HEK293 (cell line): ENCODE data around the gene SOX6.

Experiments
- GLI4 ChIP-seq: fragments of 450-650 bp; formaldehyde crosslinking; IDR thresholded peaks from 2 replicates; pipeline ENCODE4 v1.5.1; 2016; ENCODE audit warnings: missing biosample characterization, missing genetic modification characterization
- YY1 ChIP-seq: fragments of 450-650 bp; formaldehyde crosslinking; IDR thresholded peaks from 2 replicates; pipeline ENCODE4 v1.5.1; 2018; ENCODE audit warnings: missing biosample characterization, missing genetic modification characterization
- ZBTB17 ChIP-seq: fragments of 450-650 bp; formaldehyde crosslinking; IDR thresholded peaks from 2 replicates; pipeline ENCODE4 v1.5.1; 2016; ENCODE audit warnings: missing biosample characterization, missing genetic modification characterization
- ZNF121 ChIP-seq: fragments of 450-650 bp; formaldehyde crosslinking; IDR thresholded peaks from 2 replicates; pipeline ENCODE4 v1.5.1; 2016; ENCODE audit warnings: missing biosample characterization, missing genetic modification characterization
- ZNF335 ChIP-seq: fragments of 450-650 bp; formaldehyde crosslinking; conservative IDR thresholded peaks from 2 replicates; pipeline ENCODE4 v1.5.1; 2016; ENCODE audit warnings: missing biosample characterization, missing genetic modification characterization
- ZNF404 ChIP-seq: fragments of 450-650 bp; formaldehyde crosslinking; IDR thresholded peaks from 2 replicates; pipeline ENCODE4 v1.5.1; 2017; ENCODE audit warnings: missing biosample characterization, missing genetic modification characterization
- ZNF416 ChIP-seq: fragments of 450-650 bp; formaldehyde crosslinking; IDR thresholded peaks from 2 replicates; pipeline ENCODE4 v1.5.1; 2016; ENCODE audit warnings: missing biosample characterization, missing genetic modification characterization
- ZNF48 ChIP-seq: fragments of 450-650 bp; formaldehyde crosslinking; IDR thresholded peaks from 2 replicates; pipeline ENCODE4 v1.5.1; 2016; ENCODE audit warnings: missing biosample characterization, missing genetic modification characterization
- ZNF670 ChIP-seq: fragments of 450-650 bp; formaldehyde crosslinking; IDR thresholded peaks from 2 replicates; pipeline ENCODE4 v1.5.1; 2016; ENCODE audit warnings: missing biosample characterization, missing genetic modification characterization, low read depth
- ZNF707 ChIP-seq: fragments of 450-650 bp; formaldehyde crosslinking; IDR thresholded peaks from 2 replicates; pipeline ENCODE4 v1.5.1; 2016; ENCODE audit warnings: missing biosample characterization, missing genetic modification characterization
- TF ChIP-seq, protein P1 (sequence below): fragments of 450-650 bp; formaldehyde crosslinking; IDR thresholded peaks from 2 replicates; pipeline ENCODE4 v1.5.1; 2016; ENCODE audit warnings: missing biosample characterization, missing genetic modification characterization
- TF ChIP-seq, protein P2 (sequence below): sonication (generic); formaldehyde crosslinking; IDR thresholded peaks from 2 replicates; pipeline ENCODE4 v1.8.1; 2022; ENCODE audit warnings: mild to moderate bottlenecking, moderate library complexity, missing genetic modification reagents

DNA sequence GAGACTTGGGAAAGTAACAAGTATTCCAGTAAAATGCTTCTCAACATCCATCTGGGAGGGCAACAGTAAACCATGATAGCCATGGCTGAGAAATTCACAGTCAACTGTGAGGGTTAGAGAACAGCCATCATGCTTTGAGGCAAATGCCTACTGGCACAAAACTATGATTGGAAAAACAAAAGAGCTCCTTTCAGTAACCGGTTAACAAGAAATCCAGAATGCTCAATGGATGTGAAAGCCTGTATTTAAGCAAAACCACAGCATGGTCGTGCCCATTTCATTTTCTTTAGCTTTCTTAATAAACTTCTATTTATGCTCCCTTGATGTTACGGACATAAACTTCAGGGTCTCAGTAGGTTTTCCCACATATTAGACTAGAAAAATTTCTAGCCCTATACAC, 139.5 kb downstream of the SOX6 start:
- TF ChIP-seq GLI4 (tag by site-specific recombination) (no peak), YY1 (tag by site-specific recombination) (no peak), ZNF335 (tag by site-specific recombination) (no peak), ZNF707 (no peak), ZNF48 (no peak), ZNF404 (tag by site-specific recombination) (no peak), ZNF121 (tag by site-specific recombination) (no peak), ZNF416 (tag by site-specific recombination) (no peak), ZNF670 (tag by site-specific recombination) (no peak), ZBTB17 (tag by site-specific recombination) (no peak)
- TF ChIP-seq, protein P1, sequence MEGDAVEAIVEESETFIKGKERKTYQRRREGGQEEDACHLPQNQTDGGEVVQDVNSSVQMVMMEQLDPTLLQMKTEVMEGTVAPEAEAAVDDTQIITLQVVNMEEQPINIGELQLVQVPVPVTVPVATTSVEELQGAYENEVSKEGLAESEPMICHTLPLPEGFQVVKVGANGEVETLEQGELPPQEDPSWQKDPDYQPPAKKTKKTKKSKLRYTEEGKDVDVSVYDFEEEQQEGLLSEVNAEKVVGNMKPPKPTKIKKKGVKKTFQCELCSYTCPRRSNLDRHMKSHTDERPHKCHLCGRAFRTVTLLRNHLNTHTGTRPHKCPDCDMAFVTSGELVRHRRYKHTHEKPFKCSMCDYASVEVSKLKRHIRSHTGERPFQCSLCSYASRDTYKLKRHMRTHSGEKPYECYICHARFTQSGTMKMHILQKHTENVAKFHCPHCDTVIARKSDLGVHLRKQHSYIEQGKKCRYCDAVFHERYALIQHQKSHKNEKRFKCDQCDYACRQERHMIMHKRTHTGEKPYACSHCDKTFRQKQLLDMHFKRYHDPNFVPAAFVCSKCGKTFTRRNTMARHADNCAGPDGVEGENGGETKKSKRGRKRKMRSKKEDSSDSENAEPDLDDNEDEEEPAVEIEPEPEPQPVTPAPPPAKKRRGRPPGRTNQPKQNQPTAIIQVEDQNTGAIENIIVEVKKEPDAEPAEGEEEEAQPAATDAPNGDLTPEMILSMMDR, result no peak
- TF ChIP-seq, protein P2, sequence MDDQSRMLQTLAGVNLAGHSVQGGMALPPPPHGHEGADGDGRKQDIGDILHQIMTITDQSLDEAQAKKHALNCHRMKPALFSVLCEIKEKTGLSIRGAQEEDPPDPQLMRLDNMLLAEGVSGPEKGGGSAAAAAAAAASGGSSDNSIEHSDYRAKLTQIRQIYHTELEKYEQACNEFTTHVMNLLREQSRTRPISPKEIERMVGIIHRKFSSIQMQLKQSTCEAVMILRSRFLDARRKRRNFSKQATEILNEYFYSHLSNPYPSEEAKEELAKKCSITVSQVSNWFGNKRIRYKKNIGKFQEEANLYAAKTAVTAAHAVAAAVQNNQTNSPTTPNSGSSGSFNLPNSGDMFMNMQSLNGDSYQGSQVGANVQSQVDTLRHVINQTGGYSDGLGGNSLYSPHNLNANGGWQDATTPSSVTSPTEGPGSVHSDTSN (CRISPR knock-in tag), result no peak
